Caco-2 (cell line): ENCODE results near the gene NTRK2. TPM values are rescaled to one million over a fixed set of nuclear protein-coding genes. Genes with fewer than 3 reads are reported as not detected.

Experiments used
- BruUV-seq: library from RNA; stranded (reverse); fragments of 400-500 nt; replicated peaks from 2 replicates; lab custom pipeline; 2021; lab: Mats Ljungman, UMichigan
- CTCF ChIA-PET: fragments of 300-600 bp; sonication (Branson Sonifier 250); formaldehyde crosslinking; loops from one replicate; lab custom pipeline; 2022; ENCODE audit warnings: antibody characterized with exemption; lab: Charles Lee
- POLR2A ChIA-PET: fragments of 300-600 bp; sonication (Branson Sonifier 250); formaldehyde crosslinking; loops from one replicate; lab custom pipeline; 2022; ENCODE audit warnings: antibody characterized with exemption; lab: Charles Lee
- DNase-seq, 2 experiments: peaks; one replicate each; pipeline versions ENCODE4 v3.0.0 to v3.0.0-alpha.2; 2020 to 2022
- H3K27me3 ChIP-seq: replicated peaks from 2 replicates; pipeline ENCODE4 v1.6.0; 2011; ENCODE audit warnings: low read length; ENCODE audit not compliant: control insufficient read depth, insufficient read depth
- H3K36me3 ChIP-seq: 2 replicates; pipeline ENCODE4 v1.5.1; 2011; ENCODE audit warnings: low read length; ENCODE audit not compliant: control insufficient read depth, insufficient read depth
- H3K4me1 ChIP-seq: fragments of 250-450 bp; sonication (Bioruptor Pico); 2 replicates; pipeline ENCODE4 v1.5.1; 2020; ENCODE audit warnings: mild to moderate bottlenecking
- H3K4me3 ChIP-seq: 2 replicates; pipeline ENCODE4 v1.5.1; 2011; ENCODE audit warnings: low read depth, mild to moderate bottlenecking, control low read depth, low read length
- H3K9me3 ChIP-seq: fragments of 250-450 bp; sonication (Bioruptor Pico); 2 replicates; pipeline ENCODE4 v1.5.1; 2020; ENCODE audit warnings: mild to moderate bottlenecking, moderate library complexity
- H3K27ac Mint-ChIP-seq: one replicate; pipeline ENCODE4 v1.8.0; 2022; ENCODE audit warnings: mixed read lengths; ENCODE audit not compliant: unreplicated experiment
- H3K27me3 Mint-ChIP-seq: one replicate; pipeline ENCODE4 v1.8.0; 2022; ENCODE audit warnings: mixed read lengths; ENCODE audit not compliant: insufficient read depth, unreplicated experiment
- H3K36me3 Mint-ChIP-seq: one replicate; pipeline ENCODE4 v1.8.0; 2022; ENCODE audit warnings: mild to moderate bottlenecking, mixed read lengths; ENCODE audit not compliant: insufficient read depth, unreplicated experiment
- H3K4me1 Mint-ChIP-seq: one replicate; pipeline ENCODE4 v1.8.0; 2022; ENCODE audit warnings: low read depth, mixed read lengths; ENCODE audit not compliant: unreplicated experiment
- H3K4me3 Mint-ChIP-seq: one replicate; pipeline ENCODE4 v1.8.0; 2022; ENCODE audit warnings: mild to moderate bottlenecking, moderate library complexity, mixed read lengths; ENCODE audit not compliant: unreplicated experiment
- H3K9me3 Mint-ChIP-seq: one replicate; pipeline ENCODE4 v1.8.0; 2022; ENCODE audit warnings: mixed read lengths; ENCODE audit not compliant: unreplicated experiment
- CTCF ChIP-seq, 2 experiments: fragments of 200-600 bp in 1 of 2; IDR thresholded peaks; 1 replicate in 1 of 2; 2 replicates in 1 of 2; pipeline versions ENCODE4 v1.5.1 to v1.8.0; 2011 to 2022; ENCODE audit warnings: antibody characterized with exemption in 1 of 2, control low read depth in 1 of 2, inconsistent platforms in 1 of 2, low read depth in 1 of 2, low read length in 1 of 2, mild to moderate bottlenecking in 1 of 2, moderate library complexity in 1 of 2; ENCODE audit not compliant: insufficient read depth in 1 of 2, severe bottlenecking in 1 of 2, unreplicated experiment in 1 of 2
- intact Hi-C: fragments of 100-400 bp; cut with micrococcal nuclease; formaldehyde crosslinking; loops from one replicate; pipeline ENCODE4 v1.10.0; 2022; ENCODE audit not compliant: unreplicated experiment
- total RNA-seq: library from RNA; stranded (reverse); gene quantifications from 2 replicates; pipeline ENCODE4 v1.2.3, GENCODE V29; 2022

NTRK2 gene
- total RNA-seq, 1 experiment from 2014 or later = not detected

- DNase-seq = no peak
- Mint-ChIP-seq H3K36me3 (no peaks in the 10 kb centered on the region), H3K27me3 (peaks cover 5% of the 10 kb centered on the region), H3K9me3 (no peaks in the 10 kb centered on the region), H3K27ac (no peak overlapping the region), H3K4me1 (no peaks in the 10 kb centered on the region), H3K4me3 (no peak overlapping the region)
- no peaks in the 10 kb centered on the region for H3K36me3 ChIP-seq
- no peak for TF ChIP-seq CTCF (IDR thresholded peaks at IDR 0.05; ENCODE audit: insufficient read depth in 1 of 2, low read depth in 1 of 2, low read length in 1 of 2, severe bottlenecking in 1 of 2, unreplicated experiment in 1 of 2)
- no peak overlapping the region for H3K4me3 ChIP-seq
- H3K4me1 ChIP-seq = no peaks in the 10 kb centered on the region
- intact Hi-C loops = no loop called here
- BruUV-seq = no TSS peak
- CTCF ChIA-PET = no interaction called here
- no peaks in the 10 kb centered on the region for H3K9me3 ChIP-seq
- no peaks in the 10 kb centered on the region for H3K27me3 ChIP-seq
- POLR2A ChIA-PET = no interaction called here
These were observed 173.8 kb downstream of the NTRK2 start for GRCh38 chr9:84843175-84843824.

GRCh38 chr9:84845956-84846900 is 176.7 kb downstream of the NTRK2 start:
- H3K27me3 ChIP-seq = no peaks in the 10 kb centered on the region
- no peak for DNase-seq
- no peaks in the 10 kb centered on the region for H3K36me3 Mint-ChIP-seq
- intact Hi-C loops = no loop called here
- ChIA-PET POLR2A (no interaction called here), CTCF (no interaction called here)
- no peaks in the 10 kb centered on the region for H3K4me1 ChIP-seq
- no peak overlapping the region for H3K4me3 ChIP-seq
- no peak overlapping the region for H3K4me3 Mint-ChIP-seq
- H3K27me3 Mint-ChIP-seq = peaks cover 4% of the 10 kb centered on the region
- H3K9me3 Mint-ChIP-seq = no peaks in the 10 kb centered on the region
- H3K36me3 ChIP-seq = no peaks in the 10 kb centered on the region
- no TSS peak for BruUV-seq
- H3K4me1 Mint-ChIP-seq = no peaks in the 10 kb centered on the region
- H3K27ac Mint-ChIP-seq = no peak overlapping the region
- no peak for TF ChIP-seq CTCF (IDR thresholded peaks at IDR 0.05; ENCODE audit: insufficient read depth in 1 of 2, low read depth in 1 of 2, low read length in 1 of 2, severe bottlenecking in 1 of 2, unreplicated experiment in 1 of 2)
- H3K9me3 ChIP-seq = no peaks in the 10 kb centered on the region

- CTCF ChIA-PET = no interaction called here
- no peaks in the 10 kb centered on the region for H3K36me3 ChIP-seq
- H3K27ac Mint-ChIP-seq = no peak overlapping the region
- no TSS peak for BruUV-seq
- intact Hi-C loops = no loop called here
- H3K27me3 Mint-ChIP-seq = no peaks in the 10 kb centered on the region
- POLR2A ChIA-PET = no interaction called here
- H3K27me3 ChIP-seq = no peaks in the 10 kb centered on the region
- no peak for DNase-seq
- no peaks in the 10 kb centered on the region for H3K9me3 ChIP-seq
- no peak for TF ChIP-seq CTCF (IDR thresholded peaks at IDR 0.05; ENCODE audit: insufficient read depth in 1 of 2, low read depth in 1 of 2, low read length in 1 of 2, severe bottlenecking in 1 of 2, unreplicated experiment in 1 of 2)
- H3K4me1 Mint-ChIP-seq = no peaks in the 10 kb centered on the region
- H3K36me3 Mint-ChIP-seq = no peaks in the 10 kb centered on the region
- H3K9me3 Mint-ChIP-seq = no peaks in the 10 kb centered on the region
- H3K4me1 ChIP-seq = no peaks in the 10 kb centered on the region
- no peak overlapping the region for H3K4me3 Mint-ChIP-seq
- H3K4me3 ChIP-seq = no peak overlapping the region
These were observed 177.4 kb downstream of the NTRK2 start for GRCh38 chr9:84846906-84847305.
